HG02840 (cell line): ENCODE measurements around the gene MAP3K14.

Experiments used
- ATAC-seq: cut with Tn5 transposase; IDR thresholded peaks from one replicate; pipeline ENCODE4 v1.9.1; 2021; ENCODE audit warnings: mild to moderate bottlenecking, moderate library complexity, moderate number of reproducible peaks; ENCODE audit not compliant: unreplicated experiment, low FRiP score

MAP3K14 gene

DNA sequence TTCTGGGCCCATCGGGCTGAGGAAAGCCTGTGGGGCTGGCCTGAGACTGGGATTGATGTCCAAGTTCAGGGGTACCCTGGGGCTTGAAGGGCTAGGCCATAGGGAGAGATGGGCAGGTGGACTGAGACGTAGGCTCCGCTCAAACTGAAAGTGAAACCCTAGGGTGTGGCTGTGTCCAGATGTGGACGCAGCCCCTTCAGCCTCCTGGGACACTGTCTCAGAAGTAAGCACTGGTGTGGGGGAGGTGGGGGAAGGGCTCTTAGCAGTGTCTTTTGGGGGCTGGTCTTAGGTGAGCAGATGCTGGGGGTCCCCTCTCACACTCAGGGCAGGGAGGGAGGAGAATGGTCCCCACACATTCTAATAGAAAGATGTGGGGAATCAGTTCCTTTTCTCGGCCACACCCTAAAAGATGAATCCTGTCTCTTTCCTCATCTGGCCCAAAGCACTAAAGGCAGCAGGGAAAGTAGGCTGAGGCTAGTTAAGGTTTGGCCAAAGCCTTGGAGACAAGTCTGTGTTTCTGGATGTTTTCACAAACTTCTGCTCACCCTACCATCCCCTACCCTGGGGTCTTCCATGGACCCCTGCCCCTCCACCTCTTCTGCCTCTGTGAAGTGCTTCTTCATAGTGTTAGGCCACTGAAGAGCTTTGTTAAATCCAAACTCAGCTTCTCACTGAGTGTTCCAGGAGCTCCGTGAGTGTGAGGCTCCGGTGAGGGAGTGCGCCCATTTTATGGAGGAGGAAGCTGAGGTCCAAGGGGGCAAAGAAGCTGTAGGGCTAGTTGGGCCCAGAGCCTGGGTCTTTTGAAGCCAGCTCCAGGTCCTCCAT lies 89.5 kb downstream of the MAP3K14 start:
- no peak for ATAC-seq

DNA sequence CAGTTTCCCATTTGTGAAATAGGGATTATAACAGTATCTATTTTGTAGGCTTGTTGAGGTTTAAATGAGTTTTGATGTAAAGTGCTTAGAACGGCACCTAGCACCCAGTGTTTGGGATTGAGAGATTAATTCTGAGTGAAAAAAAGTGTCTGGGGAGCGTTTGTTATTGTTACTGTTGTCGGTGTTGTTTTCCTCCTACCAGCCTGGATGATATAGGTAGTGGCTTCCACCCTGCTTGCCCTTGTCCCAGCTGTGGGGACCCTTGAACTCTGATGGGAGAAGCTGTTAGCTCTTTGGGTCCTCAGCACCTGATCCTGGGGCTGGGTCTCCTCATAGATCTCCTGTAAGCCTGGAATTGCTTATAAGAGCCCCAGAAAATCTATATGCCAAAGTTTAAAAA lies 90.2 kb downstream of the MAP3K14 start:
- no peak for ATAC-seq

DNA sequence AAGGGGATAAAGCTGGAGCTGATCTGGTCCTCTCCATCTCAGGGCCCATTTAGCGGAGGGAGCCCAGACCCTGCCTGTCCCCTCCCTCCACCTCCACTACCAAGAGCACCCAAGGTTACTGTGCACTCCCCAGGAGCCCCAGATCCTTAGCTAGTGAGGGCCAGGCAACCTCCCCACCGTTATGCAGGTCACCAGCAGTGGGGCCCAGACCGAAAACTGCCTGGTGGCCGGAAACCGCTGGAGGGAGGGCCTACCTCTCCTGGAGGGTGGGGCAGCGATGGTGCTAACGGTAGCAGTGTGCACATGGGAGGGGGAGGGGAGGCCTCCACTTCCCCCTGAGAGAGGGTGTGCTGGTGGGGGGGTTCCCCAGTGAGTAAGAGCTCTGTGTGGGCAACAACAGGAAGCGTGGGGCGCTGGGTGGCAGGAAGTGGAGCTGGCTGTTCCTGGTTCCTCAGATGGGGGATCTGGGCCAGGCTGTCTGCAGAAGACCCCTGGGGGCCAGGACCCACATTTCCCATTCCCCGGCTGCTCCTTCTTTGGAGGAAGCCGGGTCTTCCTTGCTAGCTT lies 90.8 kb downstream of the MAP3K14 start:
- peak; percentile 43 for ATAC-seq

DNA sequence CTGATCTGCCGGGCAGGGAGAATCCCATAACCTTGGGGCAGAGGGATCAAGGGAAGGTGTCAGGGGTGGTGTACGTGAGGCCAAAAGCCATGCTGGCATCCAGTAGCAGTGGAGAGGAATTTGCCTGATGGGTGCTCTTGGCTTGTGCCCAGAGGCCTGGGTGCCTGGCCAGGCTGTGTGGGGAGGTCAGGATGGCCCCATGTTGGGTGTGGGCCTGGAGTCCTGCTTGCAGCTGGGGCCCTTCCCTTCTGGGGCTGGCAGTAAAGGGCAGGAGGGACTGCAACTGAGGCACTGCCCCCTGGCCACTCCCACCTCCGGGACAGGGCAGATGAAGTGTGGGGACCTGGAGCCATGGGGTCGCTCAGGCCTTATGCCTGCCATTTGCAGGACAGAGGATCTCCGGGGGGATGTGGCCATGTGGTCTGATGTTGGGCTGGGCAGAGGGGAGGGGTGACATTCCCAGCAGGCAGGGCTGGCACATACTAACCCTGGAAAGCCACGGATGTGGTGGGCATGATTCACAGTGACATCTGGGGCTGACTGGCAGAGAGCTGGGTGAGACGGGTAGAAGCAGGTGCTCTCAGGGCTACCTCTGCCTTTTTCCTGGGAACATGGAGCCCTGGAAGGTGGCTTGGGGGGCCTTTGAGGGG lies 91.6 kb downstream of the MAP3K14 start:
- no peak for ATAC-seq

DNA sequence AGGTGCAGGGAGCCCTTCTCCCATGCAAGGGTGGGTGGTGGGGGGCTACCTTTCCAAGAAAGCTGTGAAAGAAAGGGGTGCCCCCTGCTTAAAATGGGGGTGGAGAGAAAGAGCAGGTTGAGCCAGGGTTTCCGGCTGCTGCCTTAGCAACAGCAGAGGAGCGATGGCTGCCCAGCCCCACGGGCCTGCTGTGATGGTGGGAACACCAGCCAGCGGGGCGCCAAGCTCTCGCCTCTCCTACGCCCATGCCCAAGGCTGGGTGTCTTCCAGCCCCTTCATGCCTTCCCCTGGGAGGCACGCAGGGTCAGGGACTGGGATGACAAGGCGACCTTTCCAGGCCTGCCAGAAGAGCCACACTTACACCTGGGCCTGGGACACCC lies 92.2 kb downstream of the MAP3K14 start:
- ATAC-seq = no peak

DNA sequence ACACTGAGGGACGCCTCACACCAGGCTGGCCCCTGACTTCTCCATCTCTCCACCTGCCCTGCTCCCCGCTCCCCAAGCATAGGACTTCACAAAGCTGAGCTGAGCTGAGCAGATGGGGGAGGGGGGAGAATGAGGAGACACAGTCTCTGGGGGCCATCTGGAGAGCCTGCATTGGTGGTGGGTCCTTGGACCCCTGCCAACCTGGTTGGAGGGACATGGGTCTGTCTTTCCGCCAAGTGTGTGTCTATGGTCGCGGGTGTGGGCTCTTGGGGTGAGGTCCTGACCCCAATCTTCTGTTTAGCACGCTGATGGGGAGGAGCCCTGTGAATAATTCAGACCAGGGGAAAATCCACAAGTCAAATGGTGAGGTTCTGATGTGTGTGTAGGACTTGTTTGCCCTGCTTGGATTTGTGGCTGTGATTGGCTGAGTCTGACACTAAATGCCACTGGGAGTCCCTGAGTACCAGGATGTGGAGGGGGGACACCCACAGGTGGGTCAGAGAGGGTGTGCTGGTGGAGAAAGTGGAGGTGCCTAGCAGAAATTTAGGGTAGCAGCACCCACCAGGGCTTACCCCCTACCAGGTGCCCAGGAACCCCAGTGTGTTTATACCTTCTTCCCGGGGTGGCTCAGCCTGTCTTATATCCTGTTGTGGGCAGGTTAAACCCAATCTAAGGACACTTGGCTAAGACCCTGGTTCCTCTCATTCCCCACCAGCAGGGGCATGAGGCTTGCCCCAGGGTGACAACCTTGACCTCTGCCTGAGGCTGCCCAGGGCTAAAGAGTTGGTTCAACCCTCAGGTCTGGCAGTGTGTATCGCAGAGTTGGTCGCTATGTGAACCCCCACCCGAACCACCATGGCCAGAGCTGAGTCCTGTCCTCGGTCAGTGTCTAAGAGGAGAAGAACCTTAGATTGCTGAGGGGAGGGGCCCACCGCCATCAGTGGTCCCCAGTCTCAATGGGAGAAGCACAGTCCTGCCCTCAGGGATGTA lies 93.0 kb downstream of the MAP3K14 start:
- ATAC-seq = no peak

DNA sequence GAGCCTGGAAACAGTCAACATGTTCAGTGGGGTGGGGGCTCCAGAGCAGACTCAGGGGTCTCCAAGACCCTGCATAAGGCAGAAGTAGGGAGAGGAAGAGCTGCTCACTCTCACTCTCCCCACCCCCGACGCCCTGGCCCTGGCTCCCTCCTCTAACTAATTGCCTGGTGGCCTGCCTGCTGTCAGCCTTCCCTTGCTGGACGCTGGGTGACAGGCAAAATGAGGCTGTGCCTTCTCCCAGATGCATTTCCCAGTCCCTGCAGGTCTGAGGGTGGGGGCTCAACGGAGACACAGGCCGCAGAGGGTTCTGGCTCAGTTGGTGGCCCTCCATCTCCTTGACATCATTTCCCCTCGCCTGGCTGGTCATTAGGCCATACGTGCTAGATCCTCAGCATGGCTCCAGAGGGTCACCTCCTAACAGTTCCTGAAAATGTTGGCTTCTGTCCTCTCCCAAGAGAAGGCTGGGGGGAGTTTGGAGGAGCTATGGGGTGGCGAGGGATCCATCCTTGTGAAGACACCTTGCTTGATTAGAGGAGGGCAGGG lies 93.8 kb downstream of the MAP3K14 start:
- ATAC-seq = no peak

DNA sequence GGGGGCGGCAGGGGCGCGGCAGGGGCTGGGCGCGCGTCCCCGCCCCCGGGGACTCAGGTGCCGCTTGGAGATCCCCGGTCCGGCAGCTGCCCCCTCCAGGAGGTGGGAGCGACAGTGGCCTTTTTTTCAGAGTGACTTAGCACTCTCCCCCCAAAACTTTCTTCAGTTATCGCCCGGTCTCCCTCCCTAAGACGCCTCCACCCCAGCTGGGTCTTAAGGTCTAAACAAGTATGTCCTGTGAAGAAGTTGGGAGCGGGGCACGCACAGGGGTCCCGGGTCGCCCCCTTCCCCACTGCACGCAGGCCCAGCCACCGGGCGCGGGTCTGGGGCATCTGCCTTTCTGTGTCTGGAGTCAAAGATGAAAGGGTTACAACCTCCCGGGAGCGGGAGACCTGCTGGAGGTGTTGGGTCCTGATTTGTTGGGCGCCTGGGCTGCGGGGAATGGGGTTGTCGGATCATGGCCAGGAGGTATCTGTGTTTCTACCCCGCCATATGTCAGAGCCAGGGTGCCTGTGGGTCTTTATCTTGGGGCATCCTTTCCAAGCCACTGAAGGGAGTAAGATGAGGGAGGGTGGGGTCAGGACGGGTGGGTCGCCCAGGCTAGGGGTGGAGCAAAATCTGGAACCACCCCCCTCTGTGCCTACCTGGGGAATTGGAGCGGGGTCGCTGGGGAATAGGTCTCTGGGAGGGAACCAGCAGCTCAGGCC lies 94.4 kb downstream of the MAP3K14 start:
- ATAC-seq = no peak

DNA sequence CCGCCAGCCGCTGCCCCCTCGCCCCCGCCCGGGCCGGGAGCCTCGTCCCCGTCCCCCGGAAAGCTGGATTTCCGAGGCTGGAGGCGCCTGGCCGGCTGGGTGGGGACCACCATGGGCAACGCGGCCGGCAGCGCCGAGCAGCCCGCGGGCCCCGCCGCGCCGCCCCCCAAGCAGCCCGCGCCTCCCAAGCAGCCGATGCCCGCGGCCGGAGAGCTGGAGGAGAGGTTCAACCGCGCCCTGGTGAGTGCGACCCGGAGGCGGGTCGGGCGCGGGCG lies 94.9 kb downstream of the MAP3K14 start:
- ATAC-seq = no peak

DNA sequence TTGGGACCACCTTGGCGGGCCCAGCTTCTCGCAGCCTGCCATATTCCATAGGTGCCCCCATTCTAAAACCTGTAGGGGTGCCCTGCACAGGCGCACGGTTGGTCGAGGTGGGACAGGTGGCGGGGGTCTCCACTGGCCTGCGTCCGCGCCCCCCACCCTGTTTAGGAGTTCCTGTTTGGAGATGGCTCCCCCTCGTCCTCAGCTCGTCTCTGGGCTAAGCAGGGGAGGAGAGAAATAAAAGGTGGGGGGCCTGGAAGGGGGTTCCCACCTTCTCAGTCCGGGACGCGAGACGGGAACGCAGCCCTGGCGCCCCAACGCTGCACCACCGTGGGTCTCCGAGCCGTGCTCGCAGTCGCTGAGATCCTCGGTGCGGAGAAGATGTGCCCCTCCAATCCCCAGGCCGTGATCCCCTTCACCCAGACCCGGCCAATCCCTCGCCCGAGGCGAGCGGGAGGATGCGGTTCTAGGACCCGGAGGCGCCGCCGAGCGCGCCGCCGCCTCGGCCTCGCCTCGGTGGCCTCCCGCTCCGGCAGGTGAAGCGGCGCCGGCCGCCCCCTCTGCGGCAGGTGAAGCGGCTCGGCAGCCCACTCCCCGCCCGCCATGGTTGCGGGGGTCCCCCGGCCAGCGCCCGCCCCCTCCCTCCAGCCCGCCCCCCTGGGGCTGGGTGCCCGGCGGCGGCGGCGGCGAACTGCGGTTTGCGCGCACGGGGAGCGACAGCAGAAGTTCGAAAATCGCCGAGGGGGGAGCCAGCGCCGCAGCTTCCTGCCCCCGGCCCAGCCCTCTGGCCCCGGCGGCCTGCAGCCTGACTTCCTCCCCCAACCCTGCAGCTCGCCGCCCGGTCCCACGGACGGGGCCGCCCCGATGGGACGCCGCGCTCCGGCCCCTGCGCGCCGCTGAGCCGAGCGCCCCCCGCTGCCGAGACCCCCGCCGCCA lies 95.5 kb downstream of the MAP3K14 start, which contains the start of gene FMNL1:
Gene FMNL1, plus strand, starts transcription at position 805 of the 933 bp plus-strand sequence. CDS start 240 bp downstream, outside the sequence.
- ATAC-seq = no peak

DNA sequence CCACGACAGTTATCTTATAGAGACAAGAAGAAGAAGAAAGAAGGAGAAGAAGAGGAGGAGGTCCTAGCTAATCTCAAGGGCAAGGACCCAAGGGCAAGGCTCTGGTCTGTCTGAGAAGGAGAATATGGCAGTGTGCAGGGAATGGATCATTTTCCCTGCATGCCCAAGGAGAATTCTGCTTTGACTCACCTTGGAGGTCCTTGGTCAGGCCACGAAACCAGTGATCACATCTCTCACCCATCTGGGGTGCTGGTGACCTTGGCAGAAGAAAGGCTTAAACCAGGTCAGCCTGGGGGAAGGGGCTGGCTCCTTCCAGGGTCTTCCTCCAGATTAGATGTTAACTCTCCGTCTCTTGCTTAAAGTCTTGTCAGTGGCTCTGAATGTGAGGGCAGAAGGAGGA lies 96.7 kb downstream of the MAP3K14 start:
- ATAC-seq = no peak

DNA sequence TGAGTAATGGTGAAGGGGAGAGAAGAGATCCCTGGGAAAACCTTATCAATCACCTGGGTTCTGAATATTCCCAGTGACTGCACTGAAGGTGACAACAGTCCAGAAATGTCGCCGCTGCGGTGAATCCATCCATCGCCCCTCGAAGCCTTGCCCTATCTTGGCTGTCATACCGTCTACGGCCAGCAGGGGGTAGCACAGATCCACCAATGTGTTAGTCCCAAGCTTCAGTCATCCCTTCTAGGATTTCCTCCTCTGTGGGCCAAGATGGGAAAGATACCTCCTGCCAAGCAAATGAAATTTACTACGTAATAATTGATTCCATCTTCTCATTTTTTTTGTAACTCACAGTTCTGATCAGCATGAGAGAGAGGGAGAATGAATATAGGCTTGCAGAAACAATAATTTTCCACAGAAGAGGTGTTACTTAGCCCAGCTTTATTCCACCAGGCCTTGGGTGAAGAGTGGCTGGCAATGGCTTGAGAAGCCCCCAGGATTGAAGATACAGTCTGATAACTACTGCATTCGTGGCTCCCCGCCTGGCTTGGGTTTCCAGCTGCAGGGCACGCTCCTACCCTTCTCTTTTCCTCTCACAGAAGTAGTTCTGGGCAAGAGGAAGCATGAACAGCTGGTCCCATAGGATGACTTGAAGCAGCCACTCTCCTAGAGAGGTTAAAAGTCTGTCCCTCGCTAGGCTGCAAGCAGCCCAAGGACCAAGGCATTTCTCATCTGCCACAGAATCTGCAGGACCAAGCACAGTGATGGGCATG lies 97.7 kb downstream of the MAP3K14 start:
- no peak for ATAC-seq
